IMR-90 (cell line): Measurements from ENCODE around the gene RTN1. TPM values are rescaled to one million over a fixed set of nuclear protein-coding genes. Genes with fewer than 3 reads are reported as not detected.

ENCODE experiments used
- ATAC-seq: fragments of 200-7000 bp; cut with Tn5 transposase; 2 replicates; pipeline ENCODE4 v1.9.1; 2020; ENCODE audit warnings: low read depth, mild to moderate bottlenecking, moderate library complexity
- BruUV-seq: library from RNA; stranded (reverse); fragments of 400-500 nt; replicated peaks from 2 replicates; lab custom pipeline; 2021; lab: Mats Ljungman, UMichigan
- CTCF ChIA-PET: fragments of 300-600 bp; formaldehyde crosslinking; extraction: SDS; loops from one replicate; lab custom pipeline; 2021; ENCODE audit warnings: antibody characterized with exemption; lab: Yijun Ruan, JAX
- POLR2A ChIA-PET: fragments of 300-600 bp; sonication (Branson Sonifier 250); formaldehyde crosslinking; loops from one replicate; lab custom pipeline; 2022; ENCODE audit warnings: antibody characterized with exemption; ENCODE audit not compliant: unreplicated experiment; lab: Charles Lee
- DNase-seq: peaks from one replicate; pipeline ENCODE4 v3.0.0; 2013
- H2AFZ ChIP-seq: replicated peaks from 2 replicates; pipeline ENCODE3; 2013; ENCODE audit warnings: low read length, mild to moderate bottlenecking; ENCODE audit not compliant: poor library complexity
- H2AK5ac ChIP-seq: 2 replicates; pipeline ENCODE4 v1.6.1; 2013; ENCODE audit warnings: low read depth, low read length, inconsistent platforms
- H2AK9ac ChIP-seq: replicated peaks from 2 replicates; pipeline ENCODE3; 2013; ENCODE audit warnings: mild to moderate bottlenecking, low read depth, low read length, moderate library complexity; ENCODE audit not compliant: poor library complexity
- H2BK120ac ChIP-seq: 2 replicates; pipeline ENCODE4 v1.6.1; 2013; ENCODE audit warnings: low read depth, low read length, inconsistent platforms
- H2BK15ac ChIP-seq: 3 replicates; pipeline ENCODE4 v1.6.1; 2013; ENCODE audit warnings: low read depth, low read length, inconsistent platforms
- H2BK20ac ChIP-seq: 2 replicates; pipeline ENCODE4 v1.6.1; 2013; ENCODE audit warnings: low read depth, mild to moderate bottlenecking, inconsistent platforms, low read length, moderate library complexity
- H2BK5ac ChIP-seq: 2 replicates; pipeline ENCODE4 v1.6.1; 2013; ENCODE audit warnings: mild to moderate bottlenecking, low read depth, low read length, inconsistent platforms; ENCODE audit not compliant: poor library complexity, severe bottlenecking
- H3K14ac ChIP-seq: replicated peaks from 2 replicates; pipeline ENCODE4 v1.6.1; 2013; ENCODE audit warnings: low read depth, low read length, inconsistent platforms
- H3K18ac ChIP-seq: 2 replicates; pipeline ENCODE4 v1.6.1; 2013; ENCODE audit warnings: low read depth, low read length, control low read depth
- H3K23ac ChIP-seq: 2 replicates; pipeline ENCODE4 v1.6.1; 2013; ENCODE audit warnings: low read depth, low read length, inconsistent platforms
- H3K27ac ChIP-seq: 2 replicates; pipeline ENCODE4 v1.5.1; 2013; ENCODE audit warnings: mild to moderate bottlenecking, control low read depth, low read length; ENCODE audit not compliant: insufficient read depth
- H3K27me3 ChIP-seq: 2 replicates; pipeline ENCODE4 v1.6.1; 2013; ENCODE audit warnings: low read length; ENCODE audit not compliant: control insufficient read depth, insufficient read depth
- H3K36me3 ChIP-seq: 2 replicates; pipeline ENCODE4 v1.6.1; 2013; ENCODE audit warnings: low read length, mixed read lengths; ENCODE audit not compliant: control insufficient read depth, insufficient read depth
- H3K4ac ChIP-seq: 2 replicates; pipeline ENCODE4 v1.6.1; 2013; ENCODE audit warnings: low read depth, low read length, inconsistent platforms
- H3K4me1 ChIP-seq: 2 replicates; pipeline ENCODE4 v1.6.1; 2013; ENCODE audit warnings: low read length, mixed read lengths; ENCODE audit not compliant: control insufficient read depth, insufficient read depth
- H3K4me2 ChIP-seq: 2 replicates; pipeline ENCODE4 v1.6.1; 2013; ENCODE audit warnings: low read depth, mild to moderate bottlenecking, control low read depth, low read length, moderate library complexity
- H3K4me3 ChIP-seq: 2 replicates; pipeline ENCODE4 v1.5.1; 2013; ENCODE audit warnings: low read depth, mild to moderate bottlenecking, control low read depth, low read length, moderate library complexity; ENCODE audit not compliant: insufficient read depth
- H3K56ac ChIP-seq: 2 replicates; pipeline ENCODE4 v1.6.1; 2013; ENCODE audit warnings: low read length, inconsistent platforms; ENCODE audit not compliant: insufficient read depth; ENCODE audit errors: extremely low read depth
- H3K79me1 ChIP-seq, 2 experiments: 2 replicates each; pipeline ENCODE4 v1.6.1; 2013; ENCODE audit warnings: low read length in 2 of 2, inconsistent platforms in 1 of 2, low read depth in 1 of 2
- H3K9ac ChIP-seq: 2 replicates; pipeline ENCODE4 v1.6.1; 2013; ENCODE audit warnings: low read depth, low read length, control low read depth
- H3K9me1 ChIP-seq: 2 replicates; pipeline ENCODE4 v1.6.1; 2013; ENCODE audit warnings: low read length, inconsistent platforms; ENCODE audit not compliant: insufficient read depth
- H3K9me3 ChIP-seq: 2 replicates; pipeline ENCODE4 v1.6.1; 2013; ENCODE audit warnings: low read length; ENCODE audit not compliant: control insufficient read depth, insufficient read depth
- H4K20me1 ChIP-seq: 2 replicates; pipeline ENCODE4 v1.6.1; 2013; ENCODE audit warnings: low read length, inconsistent platforms; ENCODE audit not compliant: insufficient read depth
- H4K5ac ChIP-seq: 2 replicates; pipeline ENCODE4 v1.6.1; 2013; ENCODE audit warnings: mild to moderate bottlenecking, low read depth, low read length, control low read depth
- H4K8ac ChIP-seq, 2 experiments: 2 replicates each; pipeline ENCODE4 v1.6.1; 2013; ENCODE audit warnings: low read depth in 2 of 2, low read length in 2 of 2, control low read depth in 1 of 2, inconsistent platforms in 1 of 2
- H4K91ac ChIP-seq: 2 replicates; pipeline ENCODE4 v1.6.1; 2013; ENCODE audit warnings: low read depth, low read length, inconsistent platforms; ENCODE audit not compliant: insufficient read depth
- CEBPB ChIP-seq: IDR thresholded peaks from 2 replicates; pipeline ENCODE4 v1.6.1; 2012; ENCODE audit warnings: low read depth, low read length, improper control_type of control experiment
- NFE2L2 ChIP-seq: fragments of 150-350 bp; IDR thresholded peaks from 2 replicates; pipeline ENCODE4 v1.6.1; 2016; ENCODE audit warnings: low read depth, mild to moderate bottlenecking, low read length
- RAD21 ChIP-seq: IDR thresholded peaks from 2 replicates; pipeline ENCODE4 v1.6.1; 2012; ENCODE audit warnings: low read length, improper control_type of control experiment
- WGBS, 2 experiments: methylation state at CpG; one replicate each; pipeline versions ENCODE4 v1.1.5 to v1.1.7; 2013; ENCODE audit warnings: missing lambda C conversion rate in 2 of 2; ENCODE audit not compliant: insufficient read length in 1 of 2; ENCODE audit errors: extremely low coverage in 2 of 2; 5-methylcytosine and 5-hydroxymethylcytosine counted together
- dilution Hi-C: fragments of 300-500 bp; cut with HindIII; formaldehyde crosslinking; loops from one replicate; pipeline ENCODE4 v1.14.3; 2018; ENCODE audit warnings: low sequenced_read_pairs; ENCODE audit not compliant: unreplicated experiment
- in situ Hi-C: fragments of 300-500 bp; cut with MboI; formaldehyde crosslinking; loops from 3 replicates; pipeline ENCODE4 v1.14.3; 2019; ENCODE audit warnings: low sequenced_read_pairs, inconsistent platforms, mixed read lengths
- intact Hi-C: fragments of 100-400 bp; cut with micrococcal nuclease; formaldehyde crosslinking; loops from 2 replicates; pipeline ENCODE4 v1.10.0; 2022
- polyA plus RNA-seq, 3 experiments: library from polyadenylated mRNA; depleted of rRNA; stranded (reverse); fragments of >200 nt; gene quantifications; 2 replicates each; pipeline ENCODE4 v1.2.3, GENCODE V29; 2012; ENCODE audit warnings: low replicate concordance in 1 of 3
- total RNA-seq: library from RNA; depleted of rRNA; stranded (reverse); fragments of >200 nt; gene quantifications from 2 replicates; pipeline ENCODE4 v1.2.3, GENCODE V29; 2012
- TF ChIP-seq, protein P1 (sequence below): fragments of 150-350 bp; IDR thresholded peaks from 2 replicates; pipeline ENCODE4 v1.6.1; 2017; ENCODE audit warnings: mild to moderate bottlenecking, antibody characterized with exemption, low read length, low read depth

The RTN1 gene
- total and polyA plus RNA-seq, 2 of the 4 experiments (the other 2 are of a cell fraction): 0.18 to 0.46 TPM

DNA sequence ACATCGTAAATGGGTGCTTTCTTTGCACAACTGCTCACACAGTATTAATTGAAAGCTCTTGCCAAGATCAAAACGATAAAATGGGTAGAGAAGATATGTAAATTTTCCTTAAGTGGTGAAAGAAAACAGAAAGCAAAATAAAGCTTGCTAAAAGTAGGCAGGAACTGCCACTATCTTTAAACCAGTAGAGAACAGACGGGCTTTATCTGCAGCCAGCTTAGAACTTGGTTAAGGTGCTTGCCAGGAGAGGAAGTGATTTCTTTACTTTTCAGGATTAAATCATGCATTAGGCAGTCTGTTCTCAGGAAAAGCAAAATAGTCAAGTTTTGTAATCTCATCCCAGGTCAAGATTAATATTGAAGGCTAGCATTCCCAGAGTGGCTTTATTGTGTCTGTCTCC, 237.1 kb downstream of the RTN1 start:
- H3K27ac ChIP-seq: no peak overlapping the region
- no peak overlapping the region for H2BK15ac ChIP-seq
- H2BK20ac ChIP-seq: no peak overlapping the region
- H4K5ac ChIP-seq: no peak overlapping the region
- H2BK5ac ChIP-seq: no peak overlapping the region
- no peak overlapping the region for H2AK9ac ChIP-seq
- intact Hi-C loops (loop anchor here (2.0 kb wide), 1 partner anchor 551 kb away; no protein-coding TSS in a partner anchor), in situ Hi-C loops (no loop called here), dilution Hi-C loops (no loop called here)
- H3K4me2 ChIP-seq: no peak overlapping the region
- no peak overlapping the region for H3K4ac ChIP-seq
- POLR2A ChIA-PET: no interaction called here
- no peak for TF ChIP-seq NFE2L2
- TF ChIP-seq CEBPB: no peak
- no peak for TF ChIP-seq RAD21
- TF ChIP-seq, protein P1, sequence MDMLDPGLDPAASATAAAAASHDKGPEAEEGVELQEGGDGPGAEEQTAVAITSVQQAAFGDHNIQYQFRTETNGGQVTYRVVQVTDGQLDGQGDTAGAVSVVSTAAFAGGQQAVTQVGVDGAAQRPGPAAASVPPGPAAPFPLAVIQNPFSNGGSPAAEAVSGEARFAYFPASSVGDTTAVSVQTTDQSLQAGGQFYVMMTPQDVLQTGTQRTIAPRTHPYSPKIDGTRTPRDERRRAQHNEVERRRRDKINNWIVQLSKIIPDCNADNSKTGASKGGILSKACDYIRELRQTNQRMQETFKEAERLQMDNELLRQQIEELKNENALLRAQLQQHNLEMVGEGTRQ: no peak
- CTCF ChIA-PET: no interaction called here
- H4K8ac ChIP-seq: no peak overlapping the region
- H3K56ac ChIP-seq: no peak overlapping the region
- H3K9ac ChIP-seq: no peak overlapping the region
- no CpG with 5 or more reads among the region's 3 CpGs for WGBS, 2 experiments
- no peak overlapping the region for H3K14ac ChIP-seq
- no peak overlapping the region for H2BK120ac ChIP-seq
- no peaks in the 10 kb centered on the region for H4K20me1 ChIP-seq
- no peaks in the 10 kb centered on the region for H3K4me1 ChIP-seq
- BruUV-seq: no TSS peak
- H3K27me3 ChIP-seq: peaks cover 11% of the 10 kb centered on the region
- H3K4me3 ChIP-seq: no peak overlapping the region
- no peak overlapping the region for H3K23ac ChIP-seq
- H3K9me3 ChIP-seq: no peaks in the 10 kb centered on the region
- H3K9me1 ChIP-seq: no peaks in the 10 kb centered on the region
- H4K91ac ChIP-seq: no peak overlapping the region
- no peak for DNase-seq
- H3K79me1 ChIP-seq: no peaks in the 10 kb centered on the region
- no peak overlapping the region for H2AFZ ChIP-seq
- no peak overlapping the region for H2AK5ac ChIP-seq
- H3K18ac ChIP-seq: no peak overlapping the region
- no peak for ATAC-seq
- no peaks in the 10 kb centered on the region for H3K36me3 ChIP-seq
